HG03039 (cell line): ENCODE results near the gene MAN1A1.

Source experiments
- ATAC-seq: cut with Tn5 transposase; IDR thresholded peaks from one replicate; pipeline ENCODE4 v1.9.1; 2021; ENCODE audit warnings: mild to moderate bottlenecking, moderate library complexity; ENCODE audit not compliant: unreplicated experiment

Gene MAN1A1

DNA sequence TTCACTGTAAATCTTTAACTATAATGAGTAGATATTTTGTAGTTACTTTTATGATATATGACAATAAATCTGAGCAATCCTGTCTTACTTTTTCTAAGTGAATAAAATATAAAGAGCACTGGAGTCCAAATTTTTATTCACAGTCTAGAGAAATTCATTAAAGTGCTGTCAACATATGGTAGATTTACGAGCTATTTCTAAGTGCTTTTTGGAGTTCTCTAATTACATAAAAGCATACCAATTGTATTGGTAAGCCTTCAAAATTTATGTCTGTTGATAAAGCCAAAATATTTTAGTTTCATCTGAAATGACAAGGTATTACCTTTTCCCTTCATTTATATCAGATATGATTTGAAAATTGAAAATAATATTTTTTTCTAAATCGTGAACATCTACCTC lies 75.4 kb downstream of the MAN1A1 start:
- no peak for ATAC-seq

DNA sequence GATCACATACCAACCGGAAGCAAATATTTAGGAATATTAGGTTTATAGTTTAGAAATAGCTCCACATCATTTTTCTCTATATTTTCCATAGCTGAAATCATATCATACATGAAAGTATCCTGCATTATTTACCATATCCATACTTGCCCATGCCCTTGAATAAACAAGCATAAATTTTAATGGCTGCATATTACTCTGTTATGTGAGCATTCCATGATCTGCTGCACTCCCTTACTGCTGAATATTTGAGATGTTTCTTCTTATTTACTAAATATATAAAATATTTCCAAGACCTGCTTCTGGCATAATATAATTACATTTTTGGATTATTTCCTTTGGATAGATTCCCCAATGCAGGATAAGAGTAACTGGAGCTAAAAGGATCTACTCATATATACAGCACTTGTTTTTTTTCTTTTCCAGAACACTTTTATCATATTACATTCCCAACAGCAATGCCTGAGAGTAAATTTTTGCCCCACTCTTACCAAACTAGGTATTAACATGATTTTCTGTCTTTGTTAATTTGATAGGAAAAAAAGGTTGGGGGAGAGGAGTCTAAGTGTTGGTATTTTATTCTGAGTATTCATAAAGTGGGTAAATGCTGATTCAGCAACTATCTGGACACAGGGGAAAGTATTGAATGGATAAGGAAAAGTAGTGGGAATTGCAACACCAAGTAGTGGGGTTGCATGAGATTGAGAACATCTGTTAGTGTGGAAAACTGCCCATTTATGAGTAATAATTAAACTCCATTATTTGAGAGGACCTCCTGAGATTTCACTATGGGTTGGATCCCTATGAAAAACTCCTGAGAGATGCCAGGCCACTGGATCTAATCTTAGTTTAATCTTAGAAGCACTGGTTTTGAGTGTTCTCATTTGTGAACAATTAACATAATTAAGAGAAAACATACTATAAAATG lies 76.0 kb downstream of the MAN1A1 start:
- ATAC-seq: no peak

DNA sequence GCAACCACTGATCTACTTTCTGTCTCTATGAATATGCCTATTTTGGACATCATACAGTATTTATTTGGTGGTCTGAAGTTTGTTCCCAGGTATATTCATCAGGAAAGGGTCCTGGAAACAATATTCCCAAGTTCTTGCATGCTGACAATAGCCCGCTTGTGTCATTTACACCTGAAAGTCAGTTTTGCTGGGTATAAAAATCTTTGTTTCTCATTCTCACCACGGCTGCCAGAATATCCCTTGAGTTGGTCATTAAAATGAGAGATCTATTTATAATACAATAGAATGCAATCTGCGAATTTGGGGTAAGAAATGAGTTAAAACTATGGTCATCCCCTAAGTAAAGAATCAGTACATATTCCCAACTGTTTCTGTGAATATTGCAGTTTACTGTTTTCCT lies 79.0 kb downstream of the MAN1A1 start:
- no peak for ATAC-seq

DNA sequence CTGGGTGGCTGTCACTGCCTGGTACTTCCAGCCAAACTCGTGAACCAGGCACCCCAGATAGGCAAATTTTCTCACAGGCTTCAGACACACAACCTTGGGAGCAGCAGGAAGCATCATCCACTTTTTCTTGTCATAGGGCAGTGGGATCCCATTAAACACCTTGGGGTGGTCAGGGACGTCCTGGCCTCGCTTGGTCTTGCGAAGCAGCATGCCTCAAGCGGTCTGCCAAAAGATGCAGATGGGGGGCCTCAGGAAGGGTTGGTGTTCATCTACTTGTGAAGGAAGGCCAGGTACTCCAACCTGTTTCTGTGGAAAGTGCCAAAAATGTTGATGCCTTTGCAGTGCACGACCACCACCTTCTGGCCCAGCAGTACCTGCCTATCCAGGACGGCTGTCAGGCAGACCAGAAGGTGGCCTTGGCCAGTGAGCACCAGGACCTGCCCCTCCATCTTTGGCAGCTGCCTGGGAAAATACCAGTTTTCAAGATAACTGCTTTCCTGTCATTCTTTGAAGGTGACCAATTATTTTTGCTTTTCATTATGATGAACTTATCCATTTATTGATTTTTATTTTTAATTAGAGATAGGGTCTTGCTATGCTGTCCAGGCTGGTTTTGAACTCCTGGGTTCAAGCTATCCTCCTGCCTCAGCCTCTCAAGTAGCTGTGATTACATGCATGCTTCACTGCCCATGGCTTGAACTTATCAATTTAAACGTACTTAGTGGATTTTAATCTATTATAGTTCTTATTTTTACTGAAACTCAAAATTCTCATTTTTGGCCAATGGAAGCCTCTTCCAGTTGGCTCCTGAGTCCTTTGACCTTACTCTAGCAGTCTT lies 80.1 kb downstream of the MAN1A1 start:
- no peak for ATAC-seq

DNA sequence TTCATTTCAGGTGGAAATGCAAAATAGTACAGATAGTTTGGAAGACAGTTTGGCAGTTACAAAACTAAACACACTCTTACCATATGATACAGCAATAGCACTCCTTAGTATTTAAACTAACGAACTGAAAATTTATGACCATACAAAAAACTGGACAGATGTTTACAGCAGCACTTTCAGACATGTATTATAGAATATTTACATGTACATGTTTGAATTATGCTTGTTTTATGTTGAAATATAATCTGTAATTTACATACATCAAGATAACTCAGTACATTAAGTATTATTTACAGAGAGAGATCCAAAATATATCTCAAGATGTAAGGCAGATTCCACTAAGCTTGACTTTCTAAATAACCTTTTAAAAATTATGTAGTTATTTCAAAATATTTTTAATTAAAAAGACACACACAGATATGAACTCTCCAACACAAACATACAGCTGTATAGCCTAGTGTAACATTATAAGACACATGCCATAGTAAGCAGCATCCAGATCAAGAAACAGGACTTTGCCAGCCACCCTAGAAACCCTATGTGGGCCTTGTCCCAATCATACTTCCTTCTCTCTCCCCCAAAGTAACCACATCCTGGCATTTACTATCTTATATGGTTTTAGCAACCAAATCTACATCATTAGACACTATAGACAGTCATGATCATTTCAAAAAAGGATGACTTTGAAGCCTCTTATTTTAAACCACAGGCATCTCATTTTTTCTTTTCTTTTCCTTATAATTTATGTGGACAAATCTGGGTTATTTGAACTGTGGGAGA lies 82.2 kb downstream of the MAN1A1 start:
- ATAC-seq: no peak

DNA sequence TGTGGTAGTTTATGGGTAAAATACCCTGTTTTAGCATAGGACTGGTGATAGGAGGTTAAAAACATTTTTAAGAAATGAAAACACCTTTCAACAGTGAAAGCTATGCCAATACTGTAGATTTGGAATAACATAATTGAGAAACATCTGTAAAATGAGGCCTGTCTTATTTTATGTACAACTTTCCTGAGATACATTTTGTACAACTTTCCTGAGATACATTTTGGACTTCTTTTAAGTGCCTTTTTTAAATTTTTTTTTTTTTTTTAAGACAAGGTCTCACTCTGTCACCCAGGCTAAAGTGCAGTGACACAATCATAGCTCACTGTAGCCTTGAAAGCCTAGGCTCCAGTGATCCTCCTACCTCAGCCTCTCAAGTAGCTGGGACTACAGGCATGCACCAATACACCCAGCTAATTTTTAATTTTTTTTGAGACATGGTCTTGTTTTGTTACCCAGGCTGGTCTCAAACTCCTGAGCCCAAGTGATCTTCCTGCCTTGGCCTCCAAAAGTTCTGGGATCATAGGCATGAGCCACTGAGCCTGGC lies 84.6 kb downstream of the MAN1A1 start:
- no peak for ATAC-seq

DNA sequence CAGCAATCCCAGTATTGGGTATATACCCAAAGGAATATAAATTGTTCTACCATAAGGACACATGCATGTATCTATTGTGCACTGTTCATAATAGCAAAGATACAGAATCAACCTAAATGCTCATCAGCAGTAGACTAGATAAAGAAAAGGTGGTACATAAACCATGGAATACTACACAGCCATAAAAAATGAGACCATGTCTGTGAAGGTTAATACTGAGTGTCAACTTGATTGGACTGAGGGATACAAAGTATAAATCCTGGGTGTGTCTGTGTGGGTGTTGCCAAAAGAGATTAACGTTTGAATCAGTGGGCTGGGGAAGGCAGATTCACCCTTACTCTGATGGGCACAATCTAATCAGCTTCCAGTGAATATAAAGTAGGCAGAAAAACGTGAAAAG lies 86.9 kb downstream of the MAN1A1 start:
- ATAC-seq: no peak

DNA sequence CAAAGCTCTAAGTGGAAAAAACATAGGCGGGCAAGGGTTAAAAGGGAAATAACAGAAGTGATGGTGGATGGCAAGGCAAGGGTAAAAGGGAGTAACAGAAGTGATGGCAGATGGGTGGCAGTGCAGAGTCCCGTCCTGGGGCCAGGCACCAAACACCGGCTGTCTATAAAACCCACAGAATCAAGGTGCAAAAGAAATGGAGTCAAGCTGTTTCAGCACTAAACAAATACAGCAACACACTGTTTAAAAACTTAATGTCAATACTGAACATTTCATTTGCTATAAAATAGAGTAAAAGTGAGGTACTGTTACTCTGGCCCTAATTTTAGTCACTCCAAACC lies 87.6 kb downstream of the MAN1A1 start:
- no peak for ATAC-seq

DNA sequence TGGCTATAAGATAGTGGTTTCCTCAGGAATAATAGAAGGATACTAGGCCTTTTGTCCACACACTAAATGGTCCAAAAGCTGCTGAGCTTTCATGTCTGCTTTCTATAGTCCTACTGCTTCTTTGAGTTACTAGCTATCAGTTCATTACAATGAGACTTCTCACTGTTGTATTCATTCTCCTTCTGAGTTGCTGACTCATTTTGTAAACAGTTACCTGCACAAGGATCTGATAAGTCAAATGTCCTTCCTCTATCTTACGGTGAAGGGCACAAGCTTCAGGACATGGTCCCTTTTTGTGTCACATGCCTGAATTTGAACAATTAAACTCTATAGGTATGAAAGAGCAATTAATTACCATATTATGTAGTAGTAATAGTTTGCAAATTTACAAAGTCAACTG lies 90.5 kb downstream of the MAN1A1 start:
- peak; percentile 59 for ATAC-seq

DNA sequence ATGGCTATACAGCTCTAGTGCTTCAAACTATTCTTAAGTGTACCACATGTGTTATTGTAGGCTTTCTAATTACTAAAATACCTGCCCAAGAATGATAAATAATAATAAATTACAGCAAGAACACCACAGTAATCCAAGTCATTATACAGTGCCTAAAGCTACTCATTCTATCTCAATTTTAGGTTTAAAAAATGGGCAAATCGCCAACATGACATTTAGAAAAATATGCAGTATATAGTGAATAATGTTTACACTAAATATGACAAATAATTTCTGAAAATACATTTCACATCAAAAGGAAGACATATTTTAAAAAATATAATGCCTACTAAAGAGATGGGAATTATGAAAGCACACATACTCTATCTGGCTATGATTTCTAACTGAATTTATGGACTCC lies 91.8 kb downstream of the MAN1A1 start:
- no peak for ATAC-seq

DNA sequence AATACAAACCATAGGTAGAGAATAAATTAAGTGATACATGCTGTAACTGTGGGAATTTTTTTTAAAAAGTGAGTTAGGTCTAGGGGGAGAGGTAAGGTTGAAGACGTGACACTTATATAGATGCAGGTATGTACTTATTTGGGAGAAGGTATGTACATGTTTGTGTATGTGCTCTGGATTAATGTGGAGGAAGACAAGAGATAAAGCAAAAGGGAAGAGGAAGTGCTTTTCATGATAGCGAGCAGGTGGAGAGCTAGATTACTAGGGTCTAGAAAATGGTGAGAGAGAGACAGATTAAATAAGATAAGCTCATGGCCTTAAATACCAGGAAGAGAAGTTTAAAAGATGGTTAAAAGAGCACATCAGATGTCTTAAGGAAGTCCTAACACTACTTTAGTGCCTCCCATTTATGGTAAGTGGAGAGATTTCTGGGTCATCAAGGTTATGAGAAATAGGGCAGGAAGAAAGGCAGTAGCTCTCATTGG lies 92.5 kb downstream of the MAN1A1 start:
- ATAC-seq: no peak

DNA sequence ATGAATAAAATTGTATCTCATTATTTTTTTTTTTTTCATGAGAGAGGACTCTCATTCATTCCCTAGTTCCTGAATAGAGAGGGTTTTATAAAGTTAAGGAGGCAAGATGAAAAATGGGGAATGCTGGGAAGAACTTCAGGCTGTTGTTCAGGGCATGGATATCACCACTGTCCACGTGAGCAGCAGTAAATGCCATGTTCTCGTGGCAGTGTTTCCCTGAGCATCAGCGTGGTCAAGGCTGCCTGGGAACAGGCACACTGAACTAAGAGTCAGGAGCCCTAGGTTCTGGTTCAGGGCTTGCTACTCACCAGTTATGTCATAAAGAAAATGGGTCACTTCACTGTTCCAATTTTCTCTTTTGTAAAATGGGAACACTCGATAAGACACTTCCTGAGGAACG lies 93.2 kb downstream of the MAN1A1 start:
- no peak for ATAC-seq

DNA sequence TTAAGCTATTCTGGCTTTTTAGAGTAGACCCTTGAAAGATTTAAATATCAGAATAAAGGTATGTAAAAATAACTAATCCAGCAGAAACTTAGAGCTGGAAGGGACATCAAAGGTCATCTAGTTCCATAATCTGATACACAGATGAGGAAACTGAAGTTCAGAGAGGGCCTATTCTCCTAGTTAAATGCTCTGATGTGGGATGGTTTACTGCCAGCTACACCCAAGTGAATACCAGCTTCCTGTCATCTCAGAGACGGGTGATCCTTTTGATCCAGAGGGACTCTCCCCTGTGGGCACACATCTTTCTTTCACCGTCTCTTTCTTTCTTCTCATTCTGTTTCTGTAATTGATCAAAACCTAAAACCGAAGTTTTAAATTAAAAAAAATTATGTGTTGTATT lies 94.1 kb downstream of the MAN1A1 start:
- no peak for ATAC-seq

DNA sequence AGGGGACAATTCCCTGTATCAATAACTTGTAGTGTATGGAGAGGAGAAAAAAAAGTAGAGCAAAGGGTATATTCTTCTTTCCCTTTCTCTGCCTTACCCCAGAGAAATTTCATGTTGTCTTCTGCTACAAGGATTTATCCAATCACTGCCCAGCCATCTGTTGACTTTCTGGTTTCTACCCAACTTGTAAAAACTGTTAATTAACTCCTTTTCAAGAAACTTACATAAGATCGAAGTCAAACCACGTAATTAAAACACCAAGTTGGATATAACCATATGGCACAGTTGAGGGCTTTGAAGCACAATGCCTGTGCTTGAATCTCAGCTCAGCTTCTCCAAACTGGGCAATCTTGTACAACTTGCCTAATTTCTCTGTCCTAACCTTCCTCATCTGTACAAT lies 99.5 kb downstream of the MAN1A1 start:
- no peak for ATAC-seq

DNA sequence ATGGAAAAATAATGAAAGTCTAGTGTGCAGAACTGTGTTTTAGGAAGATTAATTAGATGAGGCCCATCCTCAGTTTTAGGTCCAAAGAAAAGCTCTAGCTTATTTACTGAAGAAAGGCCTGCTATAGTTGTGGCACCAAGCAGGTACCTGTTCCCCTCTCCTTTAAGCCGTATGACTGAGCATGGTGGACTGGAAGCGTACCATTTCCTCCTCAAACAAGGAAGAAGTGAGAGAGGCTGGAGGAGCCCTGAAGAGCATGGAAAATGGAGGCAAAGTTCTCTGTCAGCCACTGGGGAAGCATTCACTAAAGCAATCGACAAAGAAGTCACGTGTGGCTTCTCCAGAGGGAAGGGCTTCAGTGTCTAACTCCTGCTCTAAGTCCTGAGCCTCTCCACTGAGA lies 100.2 kb downstream of the MAN1A1 start:
- ATAC-seq: no peak

DNA sequence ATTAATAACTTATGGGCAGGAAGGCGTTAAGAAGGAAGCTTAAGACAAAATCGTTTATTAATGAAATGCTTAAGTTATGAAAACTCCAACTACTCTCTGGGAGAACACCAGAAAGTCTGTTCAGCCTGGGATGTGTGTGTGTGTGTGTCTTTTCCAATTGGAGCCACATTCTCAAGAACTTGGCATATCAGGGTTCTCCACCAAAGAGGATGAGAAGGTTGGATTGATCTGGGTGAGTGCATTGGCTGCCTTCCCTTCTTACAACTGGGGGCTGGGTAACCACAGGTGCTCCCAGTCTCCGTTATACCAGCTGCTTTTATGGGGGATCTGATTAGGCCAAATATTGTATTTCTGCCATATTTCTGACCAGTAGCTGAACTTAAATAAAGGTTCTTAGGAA lies 102.1 kb downstream of the MAN1A1 start:
- no peak for ATAC-seq

DNA sequence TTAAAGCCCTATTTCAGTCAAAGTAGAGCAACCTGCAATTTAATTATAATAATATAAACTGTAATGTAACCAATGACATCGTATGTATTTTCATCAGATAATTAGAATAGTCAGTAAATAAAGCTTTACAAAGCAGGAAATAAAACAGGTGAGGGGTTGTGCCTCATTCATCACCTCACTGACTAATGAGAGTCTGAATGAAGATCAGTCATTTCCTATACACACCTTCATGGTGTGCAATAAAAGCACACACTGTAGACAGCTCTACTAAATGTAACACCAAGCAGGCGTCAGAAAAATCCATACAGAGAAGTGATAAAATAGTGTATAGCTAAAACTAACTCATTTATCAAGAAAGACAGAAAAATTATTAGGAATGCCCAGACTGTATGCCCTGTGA lies 105.9 kb downstream of the MAN1A1 start:
- ATAC-seq: no peak

DNA sequence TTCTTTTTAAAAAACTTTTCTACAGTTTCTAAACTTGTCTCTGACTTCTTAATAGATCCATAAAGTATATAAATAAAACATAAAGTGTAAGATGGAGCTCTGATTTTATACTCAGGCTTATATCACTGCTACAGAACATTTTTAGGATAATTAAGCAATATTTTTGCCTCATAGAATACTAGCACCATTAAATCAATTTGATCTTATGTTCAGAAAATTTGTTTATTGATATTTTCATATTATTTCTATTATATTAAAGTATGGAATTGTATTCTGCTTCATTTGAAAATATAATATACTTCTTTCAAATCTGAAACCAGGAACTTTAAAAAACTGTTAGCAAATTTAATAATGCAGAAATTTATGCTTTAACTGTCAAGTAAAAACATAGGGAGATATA lies 106.5 kb downstream of the MAN1A1 start:
- no peak for ATAC-seq

DNA sequence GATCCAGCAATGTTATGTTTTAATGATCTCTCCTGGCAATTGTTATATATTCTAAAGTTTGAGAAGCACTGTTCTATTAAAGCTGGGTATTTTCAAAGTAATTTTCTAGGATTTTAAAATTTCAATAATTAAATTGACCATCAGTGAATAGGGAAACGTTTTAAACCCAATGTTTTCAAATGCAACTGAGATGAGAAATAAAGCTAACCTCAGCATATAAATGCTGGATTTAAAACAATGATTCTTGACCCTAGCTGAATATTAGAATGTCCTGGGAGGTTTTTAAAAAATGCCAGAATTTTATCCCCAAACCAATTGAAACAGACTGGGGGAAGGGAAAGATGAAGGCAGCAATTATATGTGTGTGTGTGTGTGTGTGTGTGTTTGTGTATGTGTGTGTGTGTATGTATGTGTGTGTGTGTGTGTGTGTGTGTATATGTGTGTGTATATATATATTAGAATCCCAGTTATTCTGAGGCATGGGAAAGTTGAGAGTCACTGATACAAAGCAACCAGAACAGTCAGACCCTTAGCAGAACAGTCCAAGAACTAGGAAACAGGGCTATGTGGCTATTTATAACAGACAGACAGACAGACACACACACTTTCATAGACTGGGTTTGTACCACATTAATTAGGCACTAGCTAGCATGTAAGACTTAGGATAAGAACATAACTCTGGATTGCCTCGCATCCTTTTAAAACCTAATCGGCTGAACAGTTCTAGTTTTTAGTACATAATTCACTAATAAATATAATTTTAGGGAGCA lies 107.8 kb downstream of the MAN1A1 start:
- ATAC-seq: no peak

DNA sequence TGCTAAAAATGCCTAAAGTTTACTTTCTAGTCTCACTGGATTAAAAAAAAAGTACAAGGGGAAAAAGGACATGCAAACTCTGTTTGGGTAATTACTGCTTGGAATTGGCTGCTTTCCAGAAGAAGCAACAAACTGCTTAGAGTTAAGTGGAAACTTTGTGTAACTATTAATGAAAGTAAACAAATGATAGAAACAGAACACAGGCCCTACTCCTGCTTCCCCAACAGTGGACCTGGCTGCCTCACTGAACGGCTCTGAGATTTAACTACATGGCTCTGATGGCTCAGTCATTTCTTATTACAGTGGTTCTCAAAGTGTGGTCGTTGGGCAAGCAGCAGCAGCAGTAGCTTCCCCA lies 108.5 kb downstream of the MAN1A1 start:
- ATAC-seq: no peak
